ENCODE measurements around the gene NXPH3.
A peak's percentile ranks its signal among the peaks of the same experiment; 100 is the strongest.

The NXPH3 gene

GRCh38 chr17:49613182-49613800, 37.6 kb downstream of the NXPH3 start:
- intact Hi-C loops (cut with DNase I): loop anchor here (10.0 kb wide), 1 partner anchor 62 kb away; the partner anchor contains the start of gene SPOP
- no peak for DNase-seq

DNA sequence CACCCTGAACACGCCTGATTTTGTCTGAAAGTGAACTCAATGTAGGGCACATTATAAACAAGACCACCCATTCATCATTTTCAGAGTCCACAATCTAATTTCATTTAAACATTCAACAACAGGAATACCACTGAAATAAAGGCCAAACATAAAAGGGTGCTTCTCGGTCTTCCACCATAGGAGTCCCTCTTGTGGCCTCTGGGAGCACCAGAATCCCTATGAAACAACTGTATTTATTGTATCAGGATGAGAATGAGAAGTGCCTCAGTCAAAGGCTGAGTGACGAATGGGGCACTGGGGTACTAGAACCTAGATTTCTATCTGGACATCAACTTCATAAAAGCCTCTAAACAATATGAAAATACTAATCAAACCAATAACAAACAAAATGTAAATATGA, 40.4 kb downstream of the NXPH3 start:
- intact Hi-C loops (cut with DNase I): loop anchor here (5.0 to 10.0 kb wide), 2 partner anchors 39 to 59 kb away; partner anchors contain the start of genes NXPH3 and SPOP
- DNase-seq: no peak

DNA sequence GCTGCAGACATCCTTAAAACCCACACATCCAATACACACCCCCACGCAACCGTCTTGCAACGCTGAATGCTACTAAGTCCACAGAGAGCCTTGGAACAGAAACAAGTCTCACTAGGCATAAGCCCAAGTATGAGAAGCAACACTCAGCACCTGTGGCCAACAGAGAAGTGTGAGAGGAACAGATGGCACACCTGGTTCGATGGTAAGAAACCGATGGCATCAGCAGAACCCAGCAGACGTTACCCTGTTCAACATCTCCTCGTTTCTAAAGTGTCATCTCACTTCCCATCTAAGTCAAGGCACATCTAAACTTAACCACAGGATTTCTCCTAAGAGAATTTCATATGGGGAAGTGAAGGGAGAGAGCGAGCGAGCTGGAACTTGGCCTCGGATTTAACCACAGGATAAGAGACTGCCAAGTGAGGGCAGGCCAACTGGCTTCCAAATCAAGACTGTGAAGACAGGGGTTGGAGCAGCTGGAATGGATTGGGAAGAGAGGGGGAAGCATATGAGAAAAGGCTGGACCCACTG, 41.0 kb downstream of the NXPH3 start:
- intact Hi-C loops (cut with DNase I): loop anchor here (5.0 to 10.0 kb wide), 2 partner anchors 39 to 58 kb away; partner anchors contain the start of genes NXPH3 and SPOP
- DNase-seq: peak in 7 of 10 donors; percentile 30 to 91 (median 51)

GRCh38 chr17:49618028-49618611, 42.4 kb downstream of the NXPH3 start:
- intact Hi-C loops (cut with DNase I): loop anchor here (5.0 to 10.0 kb wide), 2 partner anchors 41 to 57 kb away; partner anchors contain the start of genes NXPH3 and SPOP
- DNase-seq: no peak

DNA sequence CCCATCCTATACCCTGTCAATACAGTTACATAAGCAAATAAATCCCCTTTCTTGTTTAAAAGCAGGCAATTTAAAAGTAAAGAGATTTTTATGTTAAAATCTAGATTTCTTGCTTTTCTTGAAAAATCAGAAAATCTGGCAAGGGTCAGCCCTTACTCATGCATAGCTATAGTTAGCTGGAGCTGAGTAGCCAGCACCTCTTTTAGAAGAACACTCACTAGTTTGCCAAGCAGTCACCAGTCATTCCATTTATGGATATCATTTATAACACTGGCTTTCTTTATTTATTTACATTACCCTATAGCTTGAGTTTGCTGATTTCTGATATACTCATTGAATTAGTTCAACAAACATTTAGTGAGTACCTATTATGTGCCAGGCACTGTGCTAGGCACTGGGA, 45.7 kb downstream of the NXPH3 start:
- intact Hi-C loops (cut with DNase I): no loop called here
- DNase-seq: no peak

GRCh38 chr17:49621946-49622529, 46.4 kb downstream of the NXPH3 start:
- intact Hi-C loops (cut with DNase I): no loop called here
- no peak for DNase-seq

GRCh38 chr17:49624896-49625295, 49.2 kb downstream of the NXPH3 start:
- peak in 2 of 10 donors; percentile 13 to 50 for DNase-seq
- intact Hi-C loops (cut with DNase I): no loop called here

DNA sequence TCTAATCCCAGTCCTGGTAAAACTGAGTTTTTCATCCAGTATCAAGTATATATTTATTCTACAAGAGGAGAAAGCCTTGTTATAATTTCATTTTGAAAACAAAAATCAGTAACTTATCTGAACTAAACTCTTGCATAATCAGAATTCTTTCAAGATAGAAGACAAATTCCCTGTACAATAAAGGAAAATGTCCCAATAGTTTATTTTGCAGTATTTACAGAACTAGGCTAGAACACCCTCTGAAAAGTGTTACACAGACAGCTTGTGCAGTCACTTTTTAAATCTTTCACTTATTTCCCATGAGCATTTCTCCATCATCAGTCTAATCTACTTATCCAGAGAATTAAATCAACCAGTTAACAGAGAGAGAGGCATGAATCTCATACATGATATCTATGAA, 53.8 kb downstream of the NXPH3 start:
- intact Hi-C loops (cut with DNase I): no loop called here

DNA sequence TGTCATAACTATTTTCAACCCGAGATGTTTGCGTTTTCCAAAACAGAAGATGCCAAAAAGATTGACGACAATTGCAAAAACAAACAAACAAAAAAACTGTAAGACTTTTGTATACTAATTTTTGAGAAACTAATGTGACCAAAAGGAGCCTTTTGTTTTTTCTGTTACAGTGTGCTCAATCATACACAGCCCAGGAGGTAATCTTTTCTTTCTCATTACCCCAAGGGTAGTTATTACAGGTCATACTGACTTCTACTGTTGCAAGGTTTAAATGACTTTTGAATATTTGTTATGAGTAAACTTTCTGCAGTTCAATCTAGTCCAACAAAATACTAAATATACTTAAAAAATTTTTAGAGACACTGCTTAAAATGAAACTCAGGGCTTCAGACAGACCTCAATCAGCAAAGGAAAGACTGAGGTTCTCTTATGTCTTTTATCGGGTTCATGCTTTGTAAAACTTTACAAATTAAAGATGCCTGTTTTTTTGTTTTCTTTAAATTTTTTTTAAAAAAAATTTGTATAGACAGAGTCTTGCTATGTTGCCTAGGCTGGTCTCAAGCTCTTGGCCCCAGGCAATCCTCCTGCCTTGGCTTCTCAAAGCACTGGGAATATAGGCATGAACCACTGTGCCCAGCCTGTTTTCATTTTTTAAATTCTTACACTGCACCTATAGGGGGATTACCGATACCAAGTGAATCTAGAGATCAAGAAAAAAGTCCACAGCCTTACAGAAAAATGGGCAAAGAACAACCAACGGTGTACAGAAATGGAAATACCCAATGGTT, 54.6 kb downstream of the NXPH3 start:
- DNase-seq: no peak
- intact Hi-C loops (cut with DNase I): no loop called here

More for the DNA sequence above, 53.8 kb downstream of the NXPH3 start:
- no peak for DNase-seq

DNA sequence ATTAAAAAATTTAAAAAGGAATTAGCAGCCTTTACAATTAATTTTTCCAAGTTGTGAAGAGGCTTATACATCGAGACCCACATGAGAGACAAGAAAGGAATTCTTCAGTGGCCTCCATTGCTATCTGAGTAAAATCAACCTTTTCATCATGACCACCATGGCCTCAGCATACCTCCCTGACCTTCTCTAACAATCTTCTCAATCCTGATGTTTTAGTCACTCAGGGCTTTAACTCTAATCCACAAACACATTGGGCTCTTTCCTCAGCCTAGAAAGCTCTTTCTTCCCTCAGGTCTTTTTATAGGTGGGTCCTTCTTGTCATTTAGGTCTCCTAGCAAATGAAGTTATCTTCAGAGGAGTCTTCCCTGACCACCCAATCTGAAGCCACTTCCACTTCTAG, 55.8 kb downstream of the NXPH3 start:
- DNase-seq: no peak
- intact Hi-C loops (cut with DNase I): no loop called here
